ENCODE results near the gene WASL.

DNA sequence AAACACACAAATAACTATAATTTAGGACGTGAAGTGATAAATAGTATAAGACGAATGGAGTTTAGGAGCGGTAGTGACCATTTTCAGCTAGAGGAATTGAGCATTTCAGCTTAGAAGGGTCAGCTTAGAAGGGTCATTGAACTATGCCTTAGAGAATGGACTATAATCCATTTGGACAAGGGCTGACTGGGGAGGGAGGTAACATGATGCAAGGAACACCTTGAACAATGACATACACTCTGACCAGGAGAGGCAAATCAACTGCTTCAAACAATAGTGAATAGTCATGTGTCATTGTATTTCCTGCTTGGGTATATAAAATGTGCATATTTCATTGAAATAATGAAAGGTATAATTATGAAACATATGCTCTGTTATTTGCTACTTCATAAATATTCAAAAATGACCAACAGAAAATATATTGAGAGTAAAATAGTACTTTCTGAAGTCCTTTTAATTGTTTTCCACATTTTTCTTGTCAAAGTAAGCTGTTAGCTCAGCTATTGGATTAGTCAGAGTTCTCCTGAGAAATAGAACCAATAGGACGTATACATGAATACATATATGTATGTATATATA, 40.5 kb upstream of the WASL start:
- TF ChIP-seq, protein P1, sequence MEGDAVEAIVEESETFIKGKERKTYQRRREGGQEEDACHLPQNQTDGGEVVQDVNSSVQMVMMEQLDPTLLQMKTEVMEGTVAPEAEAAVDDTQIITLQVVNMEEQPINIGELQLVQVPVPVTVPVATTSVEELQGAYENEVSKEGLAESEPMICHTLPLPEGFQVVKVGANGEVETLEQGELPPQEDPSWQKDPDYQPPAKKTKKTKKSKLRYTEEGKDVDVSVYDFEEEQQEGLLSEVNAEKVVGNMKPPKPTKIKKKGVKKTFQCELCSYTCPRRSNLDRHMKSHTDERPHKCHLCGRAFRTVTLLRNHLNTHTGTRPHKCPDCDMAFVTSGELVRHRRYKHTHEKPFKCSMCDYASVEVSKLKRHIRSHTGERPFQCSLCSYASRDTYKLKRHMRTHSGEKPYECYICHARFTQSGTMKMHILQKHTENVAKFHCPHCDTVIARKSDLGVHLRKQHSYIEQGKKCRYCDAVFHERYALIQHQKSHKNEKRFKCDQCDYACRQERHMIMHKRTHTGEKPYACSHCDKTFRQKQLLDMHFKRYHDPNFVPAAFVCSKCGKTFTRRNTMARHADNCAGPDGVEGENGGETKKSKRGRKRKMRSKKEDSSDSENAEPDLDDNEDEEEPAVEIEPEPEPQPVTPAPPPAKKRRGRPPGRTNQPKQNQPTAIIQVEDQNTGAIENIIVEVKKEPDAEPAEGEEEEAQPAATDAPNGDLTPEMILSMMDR (conservative IDR thresholded peaks at IDR 0.05; ENCODE audit: low read depth, low read length) = no peak
- TF ChIP-seq EZH2 (IDR thresholded peaks at IDR 0.05; ENCODE audit: low read length, unreplicated experiment) = no peak
